BJ (cell line): ENCODE measurements around the gene MBD4. TPM values are rescaled to one million over a fixed set of nuclear protein-coding genes. Genes with fewer than 3 reads are reported as not detected.
"Not testable (repeated sequence)": the region's sequence is repeated elsewhere in the genome, so short reads cannot be mapped to it uniquely, and the experiment has no call there.

Experiments used
- CTCF ChIA-PET: fragments of 350-600 bp; formaldehyde crosslinking; extraction: SDS; loops from one replicate; lab custom pipeline; 2021; ENCODE audit warnings: antibody characterized with exemption, inconsistent platforms; lab: Yijun Ruan, JAX
- POLR2A ChIA-PET: fragments of 300-600 bp; sonication (Branson Sonifier 250); formaldehyde crosslinking; extraction: SDS; loops from one replicate; lab custom pipeline; 2021; ENCODE audit warnings: antibody characterized with exemption; lab: Charles Lee
- DNase-seq: peaks from one replicate; pipeline ENCODE4 v3.0.0-alpha.2; 2011; ENCODE audit warnings: low read depth
- H3K27me3 ChIP-seq: 2 replicates; pipeline ENCODE4 v1.6.0; 2011; ENCODE audit warnings: low read length; ENCODE audit not compliant: control insufficient read depth, insufficient read depth
- H3K36me3 ChIP-seq: 2 replicates; pipeline ENCODE4 v1.5.1; 2011; ENCODE audit warnings: low read length; ENCODE audit not compliant: control insufficient read depth, insufficient read depth
- H3K4me3 ChIP-seq: 2 replicates; pipeline ENCODE4 v1.5.1; 2011; ENCODE audit warnings: low read depth, mild to moderate bottlenecking, control low read depth, low read length
- polyA plus RNA-seq: library from polyadenylated mRNA; depleted of rRNA; stranded (reverse); fragments of >200 nt; gene quantifications from 2 replicates; pipeline ENCODE4 v1.2.3, GENCODE V29; 2011
- TF ChIP-seq, protein P1 (sequence below): IDR thresholded peaks from 2 replicates; pipeline ENCODE4 v1.5.1; 2011; ENCODE audit warnings: low read depth, mild to moderate bottlenecking, control low read depth, inconsistent platforms, low read length, moderate library complexity; ENCODE audit not compliant: insufficient read depth

Gene MBD4
- polyA plus RNA-seq, 1 experiment: 17.5 TPM

- Histone ChIP-seq H3K4me3 (no peak overlapping the region), H3K36me3 (peaks cover 8% of the 10 kb centered on the region), H3K27me3 (no peaks in the 10 kb centered on the region)
- DNase-seq: no peak
- TF ChIP-seq, protein P1, sequence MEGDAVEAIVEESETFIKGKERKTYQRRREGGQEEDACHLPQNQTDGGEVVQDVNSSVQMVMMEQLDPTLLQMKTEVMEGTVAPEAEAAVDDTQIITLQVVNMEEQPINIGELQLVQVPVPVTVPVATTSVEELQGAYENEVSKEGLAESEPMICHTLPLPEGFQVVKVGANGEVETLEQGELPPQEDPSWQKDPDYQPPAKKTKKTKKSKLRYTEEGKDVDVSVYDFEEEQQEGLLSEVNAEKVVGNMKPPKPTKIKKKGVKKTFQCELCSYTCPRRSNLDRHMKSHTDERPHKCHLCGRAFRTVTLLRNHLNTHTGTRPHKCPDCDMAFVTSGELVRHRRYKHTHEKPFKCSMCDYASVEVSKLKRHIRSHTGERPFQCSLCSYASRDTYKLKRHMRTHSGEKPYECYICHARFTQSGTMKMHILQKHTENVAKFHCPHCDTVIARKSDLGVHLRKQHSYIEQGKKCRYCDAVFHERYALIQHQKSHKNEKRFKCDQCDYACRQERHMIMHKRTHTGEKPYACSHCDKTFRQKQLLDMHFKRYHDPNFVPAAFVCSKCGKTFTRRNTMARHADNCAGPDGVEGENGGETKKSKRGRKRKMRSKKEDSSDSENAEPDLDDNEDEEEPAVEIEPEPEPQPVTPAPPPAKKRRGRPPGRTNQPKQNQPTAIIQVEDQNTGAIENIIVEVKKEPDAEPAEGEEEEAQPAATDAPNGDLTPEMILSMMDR: no peak
- CTCF ChIA-PET: no interaction called here
- POLR2A ChIA-PET: no interaction called here
Observed at GRCh38 chr3:129393271-129393670, 46.5 kb downstream of the MBD4 start.

DNA sequence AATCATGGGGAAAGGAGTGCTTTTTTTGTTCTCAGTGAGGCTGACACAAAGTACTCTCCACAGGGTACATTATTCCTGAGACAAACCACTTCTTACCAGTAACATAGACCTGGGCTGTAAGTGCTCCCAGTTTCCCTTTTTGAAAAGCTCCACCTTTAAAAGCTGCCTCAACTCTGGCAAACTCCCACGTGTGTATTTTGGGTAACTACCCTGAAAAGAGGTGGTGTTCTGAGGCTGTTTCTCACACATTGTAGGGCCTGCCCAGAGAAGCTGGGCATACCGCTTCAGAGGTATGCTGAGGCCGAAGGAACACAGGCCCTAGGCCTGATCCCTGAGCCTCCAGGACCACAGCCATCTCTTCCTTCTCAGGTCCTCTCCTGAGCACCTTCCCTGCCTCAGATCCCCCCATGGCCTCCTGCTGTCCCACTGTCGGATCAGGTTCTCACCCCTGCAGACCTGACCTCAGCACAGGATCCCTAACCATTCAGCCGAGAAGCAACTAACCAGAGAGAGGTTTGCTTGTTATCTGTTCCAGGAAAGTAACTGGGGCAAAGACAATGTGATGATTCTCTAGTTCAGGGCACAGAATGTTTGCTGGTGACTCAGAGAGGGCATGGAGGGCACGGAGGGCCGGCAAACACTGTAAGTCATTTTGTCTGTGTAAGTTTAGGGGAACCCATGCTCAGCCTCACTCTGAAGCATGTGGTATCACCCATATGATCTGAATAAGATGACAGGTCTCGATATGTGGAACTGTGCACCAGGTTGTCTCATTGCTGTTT lies 47.5 kb downstream of the MBD4 start:
- H3K36me3 ChIP-seq, H3K27me3 ChIP-seq, DNase-seq, H3K4me3 ChIP-seq, CTCF ChIA-PET, POLR2A ChIA-PET: not testable (repeated sequence)

- DNase-seq, H3K27me3 ChIP-seq, POLR2A ChIA-PET, H3K4me3 ChIP-seq, CTCF ChIA-PET: not testable (repeated sequence)
- H3K36me3 ChIP-seq: peaks cover 11% of the 10 kb centered on the region
Observed at GRCh38 chr3:129391583-129391982, 48.2 kb downstream of the MBD4 start.

DNA sequence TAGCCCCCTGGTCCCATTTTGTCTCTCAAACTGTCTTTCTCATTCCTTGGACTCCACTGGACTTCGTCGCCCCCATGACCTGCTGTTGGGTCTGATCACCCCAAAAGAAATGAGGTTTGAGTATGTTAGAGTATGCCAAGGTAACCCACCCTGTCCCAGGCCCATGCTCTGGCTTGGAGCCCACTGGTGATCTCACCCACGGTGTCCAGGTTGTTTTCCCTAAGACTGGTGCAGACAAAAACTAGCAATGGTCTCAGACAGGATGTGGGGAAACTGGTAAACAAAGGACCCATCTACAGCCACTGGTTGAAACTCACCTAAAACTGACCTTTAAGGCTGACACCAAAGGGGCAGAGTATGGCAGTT lies 50.2 kb downstream of the MBD4 start:
- ChIA-PET POLR2A (no interaction called here), CTCF (no interaction called here)
- peaks cover 11% of the 10 kb centered on the region for H3K36me3 ChIP-seq

GRCh38 chr3:129388791-129389571 lies 50.8 kb downstream of the MBD4 start:
- POLR2A ChIA-PET, H3K4me3 ChIP-seq, H3K27me3 ChIP-seq: not testable (repeated sequence)
- H3K36me3 ChIP-seq: peaks cover 11% of the 10 kb centered on the region
- DNase-seq: peak; percentile 59
- CTCF ChIA-PET: interaction anchor here (0.9 kb wide), 1 partner anchor 101 kb away, joined by 5 read pairs; no protein-coding TSS in a partner anchor

More for the DNA sequence above, 50.2 kb downstream of the MBD4 start:
- no peak for DNase-seq
- Histone ChIP-seq H3K27me3 (no peaks in the 10 kb centered on the region), H3K4me3 (no peak overlapping the region)
- TF ChIP-seq, protein P1: no peak

GRCh38 chr3:129387487-129387886 lies 52.3 kb downstream of the MBD4 start:
- no peaks in the 10 kb centered on the region for H3K27me3 ChIP-seq
- peaks cover 9% of the 10 kb centered on the region; the same call in 1 of the 2 replicates for H3K36me3 ChIP-seq
- POLR2A ChIA-PET: no interaction called here
- TF ChIP-seq, protein P1: no peak
- DNase-seq: no peak
- CTCF ChIA-PET: interaction anchor here (0.7 to 1.0 kb wide), 2 partner anchors 16 to 72 kb away, joined by 3 read pairs; a partner anchor contains a TSS
- H3K4me3 ChIP-seq: no peak overlapping the region
